ENCODE measurements around the gene WBP4.

DNA sequence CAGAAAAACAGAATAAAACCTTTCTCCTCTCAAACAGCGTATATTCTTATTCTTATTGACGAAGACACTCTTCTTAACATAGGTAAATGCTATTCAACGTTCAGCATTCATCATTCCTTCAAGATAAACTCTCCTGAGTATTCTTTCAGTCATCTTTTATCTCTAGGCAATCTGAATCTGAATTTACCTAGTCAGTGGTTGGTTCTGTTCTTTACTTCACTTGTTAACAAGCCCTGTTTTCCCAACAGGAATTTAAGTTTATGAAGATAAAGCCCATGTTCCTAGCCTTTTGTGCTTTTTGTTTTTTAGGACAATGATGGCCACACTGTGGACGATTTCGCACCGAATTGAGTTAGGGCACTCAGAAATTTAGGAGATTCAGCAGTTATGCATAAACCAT, 45.4 kb upstream of the WBP4 start:
- TF ChIP-seq CTCF (IDR thresholded peaks at IDR 0.05) (no peak), POLR2AphosphoS5 (IDR thresholded peaks at IDR 0.05) (no peak), POLR2A (IDR thresholded peaks at IDR 0.05) (no peak)

Measured in breast epithelium (tissue), 3 donors.